Nephron (organoid): Measurements from ENCODE around the gene ZDHHC20.

ENCODE experiments used
- H3K27ac Mint-ChIP-seq, 3 experiments: 2 replicates each; pipeline ENCODE4 v1.8.0; 2020; ENCODE audit warnings: mixed read lengths in 3 of 3, mild to moderate bottlenecking in 2 of 3, moderate library complexity in 1 of 3
- H3K27me3 Mint-ChIP-seq: 2 replicates; pipeline ENCODE4 v1.8.0; 2021; ENCODE audit warnings: low read depth, mild to moderate bottlenecking, moderate library complexity, mixed read lengths
- H3K36me3 Mint-ChIP-seq: 2 replicates; pipeline ENCODE4 v1.8.0; 2020; ENCODE audit warnings: low read depth, mixed read lengths
- H3K4me1 Mint-ChIP-seq: 2 replicates; pipeline ENCODE4 v1.8.0; 2020; ENCODE audit warnings: mixed read lengths
- H3K4me3 Mint-ChIP-seq, 3 experiments: 2 replicates each; pipeline ENCODE4 v1.8.0; 2020; ENCODE audit warnings: mild to moderate bottlenecking in 3 of 3, mixed read lengths in 3 of 3, moderate library complexity in 2 of 3
- H3K9me3 Mint-ChIP-seq: 2 replicates; pipeline ENCODE4 v1.8.0; 2020; ENCODE audit warnings: mixed read lengths
- TF ChIP-seq, protein P1 (sequence below), 3 experiments: fragments of 200-600 bp; sonication (generic); IDR thresholded peaks; one replicate each; pipeline ENCODE4 v1.5.0; 2021; ENCODE audit warnings: antibody characterized with exemption in 3 of 3; ENCODE audit not compliant: unreplicated experiment in 3 of 3

Gene ZDHHC20

DNA sequence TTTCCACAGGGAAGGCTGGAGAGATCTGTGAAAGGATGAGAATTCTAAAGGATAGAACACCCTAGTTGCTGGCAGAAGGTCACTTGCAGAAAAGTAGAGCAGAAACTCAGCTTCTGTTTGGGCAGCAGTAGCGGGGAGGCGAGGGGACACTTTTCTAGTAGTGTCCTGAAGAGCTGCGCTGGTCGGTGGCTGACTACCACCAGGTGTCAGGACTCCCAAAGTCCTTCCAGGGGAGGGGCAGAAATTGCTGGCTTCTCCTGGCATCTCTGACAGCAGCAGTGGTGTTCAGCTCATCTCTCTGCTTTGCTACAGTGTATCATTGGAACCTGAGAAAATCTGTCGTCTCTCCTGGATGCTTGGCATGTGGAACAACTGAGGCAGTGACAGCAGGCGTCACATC, 120.9 kb downstream of the ZDHHC20 start:
- no peaks in the 10 kb centered on the region for H3K4me1 Mint-ChIP-seq
- H3K27ac Mint-ChIP-seq: no peak overlapping the region
- TF ChIP-seq, protein P1, sequence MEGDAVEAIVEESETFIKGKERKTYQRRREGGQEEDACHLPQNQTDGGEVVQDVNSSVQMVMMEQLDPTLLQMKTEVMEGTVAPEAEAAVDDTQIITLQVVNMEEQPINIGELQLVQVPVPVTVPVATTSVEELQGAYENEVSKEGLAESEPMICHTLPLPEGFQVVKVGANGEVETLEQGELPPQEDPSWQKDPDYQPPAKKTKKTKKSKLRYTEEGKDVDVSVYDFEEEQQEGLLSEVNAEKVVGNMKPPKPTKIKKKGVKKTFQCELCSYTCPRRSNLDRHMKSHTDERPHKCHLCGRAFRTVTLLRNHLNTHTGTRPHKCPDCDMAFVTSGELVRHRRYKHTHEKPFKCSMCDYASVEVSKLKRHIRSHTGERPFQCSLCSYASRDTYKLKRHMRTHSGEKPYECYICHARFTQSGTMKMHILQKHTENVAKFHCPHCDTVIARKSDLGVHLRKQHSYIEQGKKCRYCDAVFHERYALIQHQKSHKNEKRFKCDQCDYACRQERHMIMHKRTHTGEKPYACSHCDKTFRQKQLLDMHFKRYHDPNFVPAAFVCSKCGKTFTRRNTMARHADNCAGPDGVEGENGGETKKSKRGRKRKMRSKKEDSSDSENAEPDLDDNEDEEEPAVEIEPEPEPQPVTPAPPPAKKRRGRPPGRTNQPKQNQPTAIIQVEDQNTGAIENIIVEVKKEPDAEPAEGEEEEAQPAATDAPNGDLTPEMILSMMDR (IDR thresholded peaks at IDR 0.05; ENCODE audit: unreplicated experiment in 3 of 3): no peak
- no peaks in the 10 kb centered on the region for H3K36me3 Mint-ChIP-seq
- peaks cover 5% of the 10 kb centered on the region for H3K27me3 Mint-ChIP-seq
- H3K4me3 Mint-ChIP-seq: no peak overlapping the region
- peaks cover 4% of the 10 kb centered on the region for H3K9me3 Mint-ChIP-seq

DNA sequence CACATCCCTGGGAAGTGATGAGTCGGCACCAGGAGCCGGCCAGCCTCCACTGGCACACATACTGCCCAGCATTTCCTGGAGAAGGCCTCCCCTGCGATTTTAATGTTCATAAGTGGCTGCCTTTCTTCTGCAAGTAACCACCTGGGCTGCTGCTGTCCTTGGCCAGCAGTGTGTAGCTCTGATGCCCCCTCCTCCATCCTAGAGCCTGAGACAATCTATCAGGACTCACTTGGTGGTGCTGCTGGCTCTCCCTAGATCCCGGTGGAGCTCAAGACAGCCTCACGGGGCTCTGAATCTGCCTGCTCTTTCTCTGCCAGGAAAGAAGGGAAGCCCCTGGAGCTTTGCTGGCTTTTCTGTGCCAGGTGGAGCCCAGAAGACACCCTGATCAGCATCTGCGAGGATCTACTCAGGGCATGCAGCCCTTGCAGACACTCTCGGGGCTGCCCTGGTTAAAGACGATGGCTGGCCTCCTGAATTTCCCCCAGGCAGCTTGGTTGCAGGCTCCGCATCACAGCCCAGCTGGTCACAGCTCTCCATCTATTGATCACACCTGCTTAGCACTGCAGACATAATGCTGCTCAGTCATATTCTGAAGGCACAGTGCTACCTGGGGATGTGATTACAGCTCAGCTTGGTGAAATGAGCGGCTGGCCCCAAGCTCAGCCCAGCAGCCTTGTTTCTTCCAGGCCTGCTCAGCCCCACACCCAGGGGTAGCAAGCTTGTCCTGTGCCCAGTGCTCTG, 122.3 kb downstream of the ZDHHC20 start:
- Mint-ChIP-seq H3K36me3 (no peaks in the 10 kb centered on the region), H3K27ac (no peak overlapping the region), H3K27me3 (peaks cover 5% of the 10 kb centered on the region), H3K4me3 (no peak overlapping the region), H3K9me3 (peaks cover 4% of the 10 kb centered on the region), H3K4me1 (no peaks in the 10 kb centered on the region)
- TF ChIP-seq, protein P1 (IDR thresholded peaks at IDR 0.05; ENCODE audit: unreplicated experiment in 3 of 3): no peak

DNA sequence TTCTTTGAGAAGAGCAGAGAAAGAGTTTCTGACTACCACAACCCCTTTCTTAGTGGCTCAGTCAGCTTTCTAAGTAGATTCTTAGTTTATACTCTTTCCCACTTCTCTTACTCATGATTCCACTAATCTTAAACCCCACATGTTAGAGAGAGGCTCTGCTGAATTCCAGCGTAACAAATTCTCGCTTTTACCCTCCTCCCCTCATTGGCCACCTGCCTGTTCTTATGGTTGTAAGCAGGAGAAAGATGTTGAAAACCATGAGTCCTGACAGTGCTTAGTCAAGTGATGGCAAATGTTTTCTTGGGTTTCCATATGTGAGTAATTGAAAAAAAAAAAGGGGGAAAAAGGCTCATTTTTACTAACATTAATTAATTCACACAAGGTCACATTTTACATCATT, 125.9 kb downstream of the ZDHHC20 start:
- no peak overlapping the region for H3K4me3 Mint-ChIP-seq
- no peaks in the 10 kb centered on the region for H3K27me3 Mint-ChIP-seq
- no peak overlapping the region for H3K27ac Mint-ChIP-seq
- peaks cover 4% of the 10 kb centered on the region for H3K9me3 Mint-ChIP-seq
- TF ChIP-seq, protein P1 (IDR thresholded peaks at IDR 0.05; ENCODE audit: unreplicated experiment in 3 of 3): no peak
- no peaks in the 10 kb centered on the region for H3K36me3 Mint-ChIP-seq
- no peaks in the 10 kb centered on the region for H3K4me1 Mint-ChIP-seq

DNA sequence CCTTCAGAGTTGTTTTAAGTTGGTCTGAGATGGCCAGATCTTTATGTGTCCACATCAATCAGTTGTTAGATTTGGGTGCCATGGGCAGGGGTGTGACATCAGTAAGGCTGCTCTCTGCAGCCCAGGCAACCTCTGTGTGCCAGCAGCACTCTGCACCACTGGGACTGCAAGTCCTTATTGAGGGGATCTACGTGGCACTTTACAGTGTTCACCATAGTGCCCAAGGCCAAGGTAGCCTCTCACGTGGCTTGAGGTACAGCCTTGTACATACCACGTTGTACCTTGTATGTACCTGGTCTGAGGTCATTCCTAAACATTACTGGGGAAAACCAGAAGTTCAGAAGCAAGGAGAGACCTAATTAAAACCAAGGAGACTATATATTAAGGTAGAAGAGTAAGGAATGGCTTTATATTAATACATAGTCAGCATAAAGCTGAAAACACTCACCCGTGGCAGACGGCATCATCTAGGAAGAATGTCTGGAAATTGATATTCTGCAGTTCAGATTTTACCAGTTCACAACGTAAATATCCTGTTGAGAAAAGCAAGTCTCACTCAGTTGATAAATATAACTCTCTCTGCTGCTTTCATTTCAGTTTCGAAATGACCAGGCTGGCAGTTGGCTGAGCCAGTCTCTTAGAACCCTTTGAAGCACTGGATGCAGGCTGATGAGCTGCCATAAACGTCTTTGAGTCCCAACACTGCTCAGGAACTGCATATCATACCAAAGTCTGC, 128.8 kb downstream of the ZDHHC20 start:
- peaks cover 8% of the 10 kb centered on the region for H3K27me3 Mint-ChIP-seq
- no peak overlapping the region for H3K4me3 Mint-ChIP-seq

DNA sequence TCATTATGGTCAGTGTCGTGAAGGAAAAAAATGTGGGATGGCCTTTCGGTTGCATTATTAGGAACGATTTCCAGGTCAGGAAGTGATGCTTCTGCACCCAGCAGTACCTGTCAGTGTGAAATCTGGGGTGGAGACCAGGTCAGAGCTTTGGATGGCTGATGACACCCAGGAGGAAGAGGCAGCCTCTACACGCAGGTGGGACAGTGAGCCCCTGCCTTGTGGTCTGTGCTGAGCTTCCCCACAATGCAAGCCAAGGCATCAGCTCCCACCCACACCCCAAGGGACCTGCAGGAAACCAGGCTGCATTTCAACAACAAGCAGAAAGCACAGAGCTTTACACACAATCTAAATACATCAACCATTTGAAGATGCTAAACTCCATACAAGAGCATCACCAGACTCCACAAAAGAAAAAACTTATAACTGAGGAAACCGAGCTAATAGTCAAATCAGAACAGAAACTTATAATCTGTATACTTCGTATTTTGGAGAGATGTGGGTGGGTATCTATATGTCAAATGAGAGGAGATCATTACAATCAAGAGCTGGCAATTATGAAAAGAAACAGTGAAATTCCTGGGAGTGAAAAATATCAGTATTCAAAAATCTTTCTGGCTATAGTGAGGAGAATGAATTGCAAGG, 130.1 kb downstream of the ZDHHC20 start:
- no peak overlapping the region for H3K27ac Mint-ChIP-seq
- H3K36me3 Mint-ChIP-seq: no peaks in the 10 kb centered on the region
- no peaks in the 10 kb centered on the region for H3K4me1 Mint-ChIP-seq
- TF ChIP-seq, protein P1 (IDR thresholded peaks at IDR 0.05; ENCODE audit: unreplicated experiment in 3 of 3): no peak
- no peaks in the 10 kb centered on the region for H3K9me3 Mint-ChIP-seq
- H3K4me3 Mint-ChIP-seq: no peak overlapping the region
- peaks cover 13% of the 10 kb centered on the region for H3K27me3 Mint-ChIP-seq

More for the DNA sequence above, 128.8 kb downstream of the ZDHHC20 start:
- no peaks in the 10 kb centered on the region for H3K36me3 Mint-ChIP-seq
- H3K4me1 Mint-ChIP-seq: no peaks in the 10 kb centered on the region
- TF ChIP-seq, protein P1 (IDR thresholded peaks at IDR 0.05; ENCODE audit: unreplicated experiment in 3 of 3): no peak
- peaks cover 4% of the 10 kb centered on the region for H3K9me3 Mint-ChIP-seq
- H3K27ac Mint-ChIP-seq: no peak overlapping the region
